ENCODE measurements around the gene KRT6B. TPM values are rescaled to one million over a fixed set of nuclear protein-coding genes. Genes with fewer than 3 reads are reported as not detected.

The KRT6B gene
- polyA plus RNA-seq, 4 donors = not detected

Other genes with a start within 250 kb of the KRT6B start
- gene KRT7, start 218.9 kb downstream of the KRT6B start, polyA plus RNA-seq (ENCODE audit: insufficient read length in 4 of 4) = 100 to 1,000 TPM in 1 of 4 donors, 10 to 100 TPM in 3; 44.7 to 121 (median 73.1) TPM
- under 1 TPM in 2 of 4 donors, not detected in 2; 0.07 to 0.13 TPM for gene KRT86, start 177.5 kb downstream of the KRT6B start, polyA plus RNA-seq (ENCODE audit: insufficient read length in 4 of 4)
- under 1 TPM in 1 of 4 donors, not detected in 3; 0.13 TPM for gene KRT81, start 160.6 kb downstream of the KRT6B start, polyA plus RNA-seq (ENCODE audit: insufficient read length in 4 of 4)
- not detected for gene KRT83, start 130.7 kb downstream of the KRT6B start, polyA plus RNA-seq (ENCODE audit: insufficient read length in 4 of 4)
- not detected for gene KRT85, start 84.7 kb downstream of the KRT6B start, polyA plus RNA-seq (ENCODE audit: insufficient read length in 4 of 4)
- not detected for gene KRT84, start 66.5 kb downstream of the KRT6B start, polyA plus RNA-seq (ENCODE audit: insufficient read length in 4 of 4)
- not detected for gene KRT82, start 45.8 kb downstream of the KRT6B start, polyA plus RNA-seq (ENCODE audit: insufficient read length in 4 of 4)
- gene KRT75, start 17.8 kb downstream of the KRT6B start, polyA plus RNA-seq (ENCODE audit: insufficient read length in 4 of 4) = not detected
- not detected for gene KRT6C, start 21.7 kb upstream of the KRT6B start, polyA plus RNA-seq (ENCODE audit: insufficient read length in 4 of 4)
- gene KRT6A, start 41.1 kb upstream of the KRT6B start, polyA plus RNA-seq (ENCODE audit: insufficient read length in 4 of 4) = under 1 TPM in 1 of 4 donors, not detected in 3; 0.10 TPM
- 1 to 10 TPM in 2 of 4 donors, under 1 TPM in 2; 0.28 to 1.9 (median 0.98) TPM for gene KRT5, start 68.2 kb upstream of the KRT6B start, polyA plus RNA-seq (ENCODE audit: insufficient read length in 4 of 4)
- gene KRT71, start 101.0 kb upstream of the KRT6B start, polyA plus RNA-seq (ENCODE audit: insufficient read length in 4 of 4) = not detected
- gene KRT74, start 121.7 kb upstream of the KRT6B start, polyA plus RNA-seq (ENCODE audit: insufficient read length in 4 of 4) = not detected
- gene KRT72, start 149.3 kb upstream of the KRT6B start, polyA plus RNA-seq (ENCODE audit: insufficient read length in 4 of 4) = under 1 TPM in 1 of 4 donors, not detected in 3; 0.11 TPM
- gene KRT73, start 166.4 kb upstream of the KRT6B start, polyA plus RNA-seq (ENCODE audit: insufficient read length in 4 of 4) = not detected
- not detected for gene KRT2, start 200.1 kb upstream of the KRT6B start, polyA plus RNA-seq (ENCODE audit: insufficient read length in 4 of 4)
- under 1 TPM; 0.07 to 0.43 (median 0.29) TPM for gene KRT1, start 228.3 kb upstream of the KRT6B start, polyA plus RNA-seq (ENCODE audit: insufficient read length in 4 of 4)